ENCODE data around the gene GLCE. TPM values are rescaled to one million over a fixed set of nuclear protein-coding genes. Genes with fewer than 3 reads are reported as not detected.
"Not testable (repeated sequence)": the region's sequence is repeated elsewhere in the genome, so short reads cannot be mapped to it uniquely, and the experiment has no call there.

Gene GLCE
- total and polyA plus RNA-seq, 11 donors: 4.0 to 14.3 (median 8.4) TPM

DNA sequence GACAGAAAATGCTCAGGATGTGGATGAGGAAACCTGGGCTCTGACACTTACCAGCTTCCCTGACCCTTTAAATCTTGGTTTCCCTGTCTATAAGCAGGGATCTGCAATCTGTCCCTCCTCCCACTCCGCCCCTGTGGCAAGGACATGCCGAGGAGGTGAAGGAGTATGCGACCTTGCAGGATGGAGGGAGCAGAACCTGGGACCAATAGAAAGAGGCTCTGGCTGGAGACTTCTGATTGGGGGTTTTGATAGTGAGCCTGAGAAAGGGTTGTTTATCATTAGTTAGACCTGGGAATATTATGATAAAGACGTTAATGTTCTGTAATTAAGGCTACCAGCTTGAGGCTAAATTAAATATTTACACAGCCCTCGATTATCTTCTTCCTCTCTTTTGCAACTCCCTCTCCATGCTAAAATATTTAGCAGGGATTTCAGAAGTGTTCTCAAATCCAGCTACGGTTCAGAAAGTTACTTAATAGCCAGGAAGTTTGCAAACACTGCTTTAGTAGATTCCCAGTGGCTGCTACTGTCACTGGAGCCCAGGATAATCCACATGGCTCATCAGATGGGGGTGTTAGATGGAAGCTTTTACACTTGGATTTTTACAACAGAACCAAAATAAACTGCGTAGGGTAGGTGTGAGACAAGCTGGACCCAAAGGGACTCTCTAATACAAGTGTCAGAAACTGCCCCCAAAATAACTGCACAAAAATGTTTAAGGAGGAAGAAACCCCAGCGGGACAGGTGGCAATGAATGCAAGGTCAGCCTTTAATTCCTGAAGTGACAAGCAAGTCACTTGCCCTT is 129.1 kb downstream of the GLCE start:
- Histone ChIP-seq H3K9me3 (no peaks in the 10 kb centered on the region), H3K36me3 (no peaks in the 10 kb centered on the region), H3K27ac (peak overlapping the region in 7 of 12 donors; percentile 7 to 73 (median 47)), H3K27me3 (no peaks in the 10 kb centered on the region), H3K4me1 (peaks cover 0 to 24% (median 11%) of the 10 kb centered on the region in 12 donors), H3K4me3 (no peak overlapping the region)
- ATAC-seq (no peak), DNase-seq (no peak)
- intact Hi-C loops (cut with DNase I): no loop called here
- WGBS, 4 donors: 59 to 66% (median 63%) methylated on average over 8 of the region's 8 CpGs
- TF ChIP-seq POLR2A (IDR thresholded peaks at IDR 0.05): no peak
- TF ChIP-seq, protein P1, sequence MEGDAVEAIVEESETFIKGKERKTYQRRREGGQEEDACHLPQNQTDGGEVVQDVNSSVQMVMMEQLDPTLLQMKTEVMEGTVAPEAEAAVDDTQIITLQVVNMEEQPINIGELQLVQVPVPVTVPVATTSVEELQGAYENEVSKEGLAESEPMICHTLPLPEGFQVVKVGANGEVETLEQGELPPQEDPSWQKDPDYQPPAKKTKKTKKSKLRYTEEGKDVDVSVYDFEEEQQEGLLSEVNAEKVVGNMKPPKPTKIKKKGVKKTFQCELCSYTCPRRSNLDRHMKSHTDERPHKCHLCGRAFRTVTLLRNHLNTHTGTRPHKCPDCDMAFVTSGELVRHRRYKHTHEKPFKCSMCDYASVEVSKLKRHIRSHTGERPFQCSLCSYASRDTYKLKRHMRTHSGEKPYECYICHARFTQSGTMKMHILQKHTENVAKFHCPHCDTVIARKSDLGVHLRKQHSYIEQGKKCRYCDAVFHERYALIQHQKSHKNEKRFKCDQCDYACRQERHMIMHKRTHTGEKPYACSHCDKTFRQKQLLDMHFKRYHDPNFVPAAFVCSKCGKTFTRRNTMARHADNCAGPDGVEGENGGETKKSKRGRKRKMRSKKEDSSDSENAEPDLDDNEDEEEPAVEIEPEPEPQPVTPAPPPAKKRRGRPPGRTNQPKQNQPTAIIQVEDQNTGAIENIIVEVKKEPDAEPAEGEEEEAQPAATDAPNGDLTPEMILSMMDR (IDR thresholded peaks at IDR 0.05): no peak

DNA sequence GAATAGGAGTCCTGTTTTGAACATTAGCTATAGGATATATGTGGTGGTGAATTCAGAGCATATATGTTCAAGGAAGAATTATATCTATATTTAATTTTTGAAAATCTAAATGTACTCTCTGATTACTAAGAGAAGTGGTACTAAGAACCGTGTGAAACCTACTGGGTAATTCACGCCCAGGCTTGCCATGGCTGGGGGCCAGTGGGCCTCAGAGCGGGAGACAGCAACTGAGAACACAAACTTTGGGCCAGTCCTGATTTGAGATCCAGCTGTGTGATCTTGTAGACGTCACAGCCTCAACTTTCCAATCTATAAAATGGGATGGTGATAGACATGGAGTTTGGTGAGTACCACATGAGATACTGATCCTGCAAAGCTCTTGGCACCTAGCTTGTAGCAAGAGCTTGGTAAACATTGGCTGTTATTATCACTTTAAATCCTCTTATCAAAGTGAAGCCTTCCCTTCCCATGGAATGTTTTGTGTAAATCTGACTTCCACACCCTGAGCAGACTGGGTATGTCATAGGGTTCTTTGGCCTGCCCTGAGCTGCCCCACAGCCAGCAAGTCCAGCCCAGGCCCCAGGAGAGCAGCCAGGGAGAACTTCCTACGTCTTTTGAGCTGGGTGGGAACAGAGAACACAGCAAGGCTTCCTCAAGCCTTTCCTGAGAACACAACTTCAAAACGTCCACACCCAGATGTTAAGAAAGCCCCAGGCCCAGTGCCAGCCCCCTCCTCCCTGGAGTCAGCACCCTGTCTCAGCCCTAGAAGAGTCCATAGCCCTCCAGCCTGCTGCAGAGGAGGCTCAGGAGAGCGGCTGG is 130.1 kb downstream of the GLCE start:
- Histone ChIP-seq H3K4me3 (no peak overlapping the region), H3K4me1 (peaks cover 0 to 24% (median 11%) of the 10 kb centered on the region in 12 donors), H3K27me3 (no peaks in the 10 kb centered on the region), H3K27ac (peak overlapping the region in 9 of 12 donors; percentile 11 to 84 (median 51)), H3K36me3 (no peaks in the 10 kb centered on the region), H3K9me3 (no peaks in the 10 kb centered on the region)
- intact Hi-C loops (cut with DNase I): no loop called here
- TF ChIP-seq, protein P1 (IDR thresholded peaks at IDR 0.05): no peak
- no peak for TF ChIP-seq POLR2A (IDR thresholded peaks at IDR 0.05)
- 61 to 71% (median 67%) methylated on average over 7 of the region's 7 CpGs for WGBS, 4 donors
- ATAC-seq (peak; percentile 85 to 97 (median 92)), DNase-seq (peak; percentile 56 to 71 (median 68))

DNA sequence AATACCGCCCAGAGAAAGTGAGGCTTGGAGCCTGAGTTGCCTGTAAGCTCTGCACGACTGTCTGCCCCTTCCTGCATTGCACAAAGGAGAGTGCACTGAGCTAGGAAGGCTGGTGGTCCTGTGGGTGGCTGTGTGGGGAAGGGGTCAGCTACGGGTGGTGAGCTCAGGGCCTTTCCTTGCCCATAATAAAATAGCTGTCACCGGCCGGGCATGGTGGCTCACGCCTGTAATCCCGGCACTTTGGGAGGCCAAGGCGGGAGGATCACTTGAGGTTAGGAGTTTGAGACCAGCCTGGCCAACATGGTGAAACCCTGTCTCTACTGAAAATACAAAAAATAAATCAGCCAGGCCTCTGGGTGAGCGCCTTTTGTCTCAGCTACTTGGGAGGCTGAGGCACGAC is 131.2 kb downstream of the GLCE start:
- intact Hi-C loops (cut with DNase I); H3K4me3 ChIP-seq; H3K36me3 ChIP-seq; H3K9me3 ChIP-seq; H3K27me3 ChIP-seq; DNase-seq; ATAC-seq: not testable (repeated sequence)
- WGBS, 4 donors: 93 to 95% (median 94%) methylated on average over 10 of the region's 10 CpGs
- H3K27ac ChIP-seq: peak overlapping the region in 3 of 12 donors; percentile 48 to 84 (median 51)
- H3K4me1 ChIP-seq: peaks cover 0 to 24% (median 11%) of the 10 kb centered on the region in 12 donors

DNA sequence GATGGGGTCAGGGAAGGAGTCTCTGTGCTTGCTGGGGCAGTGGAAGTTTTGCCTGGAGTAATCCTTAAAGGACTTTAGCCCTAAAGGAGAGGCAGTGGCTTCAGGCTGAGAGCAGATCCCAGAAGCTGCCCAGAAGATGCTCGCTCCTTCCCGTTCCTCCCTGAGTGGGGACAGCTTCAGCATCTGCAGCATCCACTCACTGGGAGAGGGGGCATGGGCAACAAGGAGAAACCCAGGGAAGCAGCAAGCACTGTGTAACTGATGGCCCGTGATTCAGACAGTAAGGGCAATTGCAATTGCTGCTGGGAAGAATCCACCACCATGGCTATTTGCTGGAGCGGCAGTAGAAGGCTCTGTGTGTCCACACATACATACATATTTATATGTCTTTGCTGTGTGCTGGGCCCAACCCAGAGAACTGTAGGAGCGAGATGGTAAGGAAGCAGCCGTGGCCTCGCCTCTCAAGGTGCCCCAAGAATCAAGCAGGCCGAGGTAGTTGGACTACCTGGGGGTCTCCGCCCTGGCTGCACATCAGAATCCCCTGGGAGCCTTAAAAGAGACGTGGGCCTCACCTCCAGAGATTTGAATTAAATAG is 132.5 kb downstream of the GLCE start:
- peaks cover 0 to 24% (median 11%) of the 10 kb centered on the region in 12 donors for H3K4me1 ChIP-seq
- no peaks in the 10 kb centered on the region for H3K9me3 ChIP-seq
- no peak for ATAC-seq
- peaks cover 0 to 3% (median 0%) of the 10 kb centered on the region in 9 donors for H3K27me3 ChIP-seq
- 92 to 94% (median 94%) methylated on average over 9 to 10 of the region's 10 CpGs for WGBS, 4 donors
- TF ChIP-seq POLR2A (IDR thresholded peaks at IDR 0.05): no peak
- TF ChIP-seq, protein P1 (IDR thresholded peaks at IDR 0.05): no peak
- no peaks in the 10 kb centered on the region for H3K36me3 ChIP-seq
- no peak overlapping the region for H3K4me3 ChIP-seq
- no peak for DNase-seq
- H3K27ac ChIP-seq: no peak overlapping the region
- intact Hi-C loops (cut with DNase I): no loop called here

Data from heart left ventricle (tissue), 16 donors.